Left cardiac atrium (tissue), 4 donors: ENCODE measurements around the gene SNAP25. TPM values are rescaled to one million over a fixed set of nuclear protein-coding genes. Genes with fewer than 3 reads are reported as not detected.

Experiments
- ATAC-seq, 2 donors: fragments of 200-7000 bp; cut with Tn5 transposase; one replicate each; pipeline ENCODE4 v1.9.1; 2020; ENCODE audit warnings: mild to moderate bottlenecking in 2 of 2, moderate library complexity in 2 of 2
- DNase-seq: peaks from one replicate; pipeline ENCODE4 v3.0.0-alpha.2; 2020
- intact Hi-C, 2 donors: fragments of 100-400 bp; cut with DNase I; formaldehyde crosslinking; loops; one replicate each; pipeline versions ENCODE4 v1.14.1 to v1.15.1; 2022 to 2023
- total RNA-seq, 2 donors: library from RNA; stranded (reverse); fragmentation: NEBNext Ultra II Directional; extraction: Animal tissue kit (Norgen Biotek cat#: 25700); gene quantifications; one replicate each; pipeline ENCODE4 v1.2.1, GENCODE V29; 2021
- donor health status: DM: no; HTN: yes; CAD: no.
- donor health status: DM: no; HTN: yes; CAD: no; lungs with severe emphysema.
- donor health status: DM: yes; HTN: yes; CAD: no.
- donor health status: Dilated cardiomyopathy.

SNAP25 gene
- total RNA-seq, 2 donors from 2014 or later, result 0.97 to 2.8 TPM

DNA sequence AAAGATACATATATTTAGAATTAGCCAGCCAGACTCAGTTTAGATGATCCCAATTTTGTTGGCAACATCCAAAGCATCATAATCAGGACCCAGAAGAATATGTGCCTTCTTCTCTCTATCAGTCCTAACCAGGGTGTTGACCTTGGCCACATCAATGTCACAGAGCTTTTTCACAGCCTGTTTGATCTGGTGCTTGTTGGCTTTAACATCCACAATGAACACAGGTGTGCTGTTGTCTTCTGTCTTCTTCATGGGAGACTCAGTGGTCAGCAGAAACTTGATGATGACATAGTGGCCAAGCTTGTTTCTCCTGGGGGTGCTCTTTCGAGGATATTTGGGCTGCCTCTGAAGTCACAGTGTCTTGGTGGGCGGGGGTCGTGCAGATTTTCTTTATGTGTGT, 130.5 kb downstream of the SNAP25 start:
- intact Hi-C loops, result no loop called here
- ATAC-seq, result no peak
- no peak for DNase-seq

- intact Hi-C loops, result no loop called here
- DNase-seq (no peak), ATAC-seq (no peak)
These were observed 131.7 kb downstream of the SNAP25 start for GRCh38 chr20:10350188-10350842.

GRCh38 chr20:10352934-10353824, 134.5 kb downstream of the SNAP25 start:
- ATAC-seq, result no peak

GRCh38 chr20:10356628-10357027, 138.0 kb downstream of the SNAP25 start:
- intact Hi-C loops, result no loop called here
- DNase-seq (no peak), ATAC-seq (peak; percentile 64 to 72)

More at GRCh38 chr20:10352934-10353824, 134.5 kb downstream of the SNAP25 start:
- DNase-seq, result no peak
- intact Hi-C loops, result no loop called here

Other genes with a start within 250 kb of the SNAP25 start
- 1 to 10 TPM; 2.3 to 2.5 TPM for gene ANKEF1, start 183.8 kb upstream of the SNAP25 start, total RNA-seq
- 10 to 100 TPM; 26.4 to 26.8 TPM for gene MKKS, start 215.4 kb downstream of the SNAP25 start, total RNA-seq
- gene SLX4IP, start 216.5 kb downstream of the SNAP25 start, total RNA-seq, result 1 to 10 TPM; 1.7 to 3.1 TPM